C4-2B (cell line): Measurements from ENCODE around the gene RPS16.

ENCODE experiments used
- H3K27ac ChIP-seq: fragments of 450-650 bp; 2 replicates; pipeline ENCODE4 v1.5.1; 2017
- ZFX ChIP-seq: fragments of 450-650 bp; IDR thresholded peaks from 2 replicates; pipeline ENCODE4 v1.6.1; 2017
- TF ChIP-seq, protein P1 (sequence below): fragments of 450-650 bp; conservative IDR thresholded peaks from 2 replicates; pipeline ENCODE4 v1.5.1; 2017; ENCODE audit warnings: mild to moderate bottlenecking

Gene RPS16

DNA sequence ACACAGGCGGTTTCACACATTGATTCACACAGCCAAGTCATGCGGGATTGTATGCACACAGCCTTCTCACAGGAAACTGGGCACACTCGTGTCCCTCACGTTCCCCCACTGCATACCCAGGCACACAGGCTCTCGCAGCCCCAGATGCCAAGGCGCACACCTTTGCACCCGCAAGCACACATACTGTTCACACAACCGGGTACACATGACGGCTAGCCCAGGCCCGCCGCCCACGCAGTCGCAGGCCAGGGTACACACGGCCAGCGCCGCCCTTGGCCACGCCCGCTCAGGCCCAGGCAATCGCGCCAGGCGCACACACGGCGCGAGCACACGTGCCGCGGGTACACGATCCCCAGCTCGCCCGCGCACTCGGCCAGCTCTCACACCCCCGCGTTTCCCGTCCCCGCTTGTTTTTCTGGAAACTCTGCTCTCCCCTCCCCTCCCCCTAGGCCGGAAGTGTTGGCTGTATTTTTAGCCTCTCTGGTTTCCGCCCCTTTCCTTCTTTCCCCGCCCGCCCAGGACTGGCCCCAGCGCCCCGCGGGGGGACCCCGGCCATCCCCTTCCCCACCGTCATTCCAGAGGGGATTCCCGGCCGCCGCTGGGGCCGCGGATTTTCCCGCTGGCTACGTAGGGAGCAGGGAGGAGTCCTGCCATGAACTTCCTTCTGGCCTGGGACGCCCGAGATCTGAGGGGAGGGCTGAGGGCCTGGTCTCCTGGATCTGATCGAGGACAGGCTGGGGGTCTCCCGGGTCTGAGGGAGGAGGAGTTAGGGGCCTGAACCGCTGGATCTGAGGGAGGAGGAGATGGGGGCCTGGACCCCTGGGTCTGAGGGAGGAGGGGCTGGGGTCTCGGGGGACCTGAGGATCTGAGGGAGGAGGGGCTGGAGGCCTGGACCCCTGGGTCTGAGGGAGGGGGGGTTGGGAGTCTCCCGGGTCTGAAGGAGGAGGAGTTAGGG, 33.1 kb downstream of the RPS16 start:
- peak overlapping the region; percentile 90 for H3K27ac ChIP-seq

DNA sequence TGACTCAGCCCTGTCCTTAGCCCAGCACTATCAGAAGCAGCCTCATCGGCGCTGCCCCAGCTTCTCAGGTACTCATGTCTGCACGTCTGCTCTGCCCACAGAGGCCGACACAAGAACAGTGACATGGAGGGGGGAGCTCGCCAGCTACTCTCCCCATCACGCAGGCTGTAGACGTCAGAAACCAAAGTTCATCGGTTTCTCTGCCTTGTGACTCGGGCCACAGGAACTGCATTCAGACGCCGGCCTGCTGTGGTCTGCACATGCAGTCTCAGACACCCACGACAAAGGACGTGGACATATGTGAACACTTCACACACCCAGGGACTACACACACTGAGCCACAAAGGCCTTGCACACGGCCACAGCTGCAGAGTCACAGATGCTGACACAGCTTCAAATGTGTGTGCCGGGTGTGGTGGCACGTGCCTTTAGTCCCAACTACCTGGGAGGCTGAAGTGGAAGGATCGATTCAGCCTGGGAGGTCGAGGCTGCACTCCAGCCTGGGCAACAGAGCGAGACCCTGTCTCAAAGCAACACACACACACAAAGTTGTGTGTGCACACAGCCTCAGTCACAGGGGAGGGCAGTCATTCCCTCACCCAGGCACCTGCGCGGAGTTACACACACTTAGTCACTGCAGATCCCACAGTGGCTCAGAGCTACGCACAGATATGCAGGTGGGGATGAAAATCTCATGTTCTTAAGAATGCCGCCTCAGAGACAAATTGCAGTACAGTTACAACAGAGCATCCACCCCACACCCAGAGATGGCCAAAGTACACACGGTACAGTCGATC, 34.0 kb downstream of the RPS16 start:
- TF ChIP-seq, protein P1, sequence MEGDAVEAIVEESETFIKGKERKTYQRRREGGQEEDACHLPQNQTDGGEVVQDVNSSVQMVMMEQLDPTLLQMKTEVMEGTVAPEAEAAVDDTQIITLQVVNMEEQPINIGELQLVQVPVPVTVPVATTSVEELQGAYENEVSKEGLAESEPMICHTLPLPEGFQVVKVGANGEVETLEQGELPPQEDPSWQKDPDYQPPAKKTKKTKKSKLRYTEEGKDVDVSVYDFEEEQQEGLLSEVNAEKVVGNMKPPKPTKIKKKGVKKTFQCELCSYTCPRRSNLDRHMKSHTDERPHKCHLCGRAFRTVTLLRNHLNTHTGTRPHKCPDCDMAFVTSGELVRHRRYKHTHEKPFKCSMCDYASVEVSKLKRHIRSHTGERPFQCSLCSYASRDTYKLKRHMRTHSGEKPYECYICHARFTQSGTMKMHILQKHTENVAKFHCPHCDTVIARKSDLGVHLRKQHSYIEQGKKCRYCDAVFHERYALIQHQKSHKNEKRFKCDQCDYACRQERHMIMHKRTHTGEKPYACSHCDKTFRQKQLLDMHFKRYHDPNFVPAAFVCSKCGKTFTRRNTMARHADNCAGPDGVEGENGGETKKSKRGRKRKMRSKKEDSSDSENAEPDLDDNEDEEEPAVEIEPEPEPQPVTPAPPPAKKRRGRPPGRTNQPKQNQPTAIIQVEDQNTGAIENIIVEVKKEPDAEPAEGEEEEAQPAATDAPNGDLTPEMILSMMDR, result no peak
- no peak for TF ChIP-seq ZFX
- H3K27ac ChIP-seq, result peak overlapping the region; percentile 90

More for the DNA sequence above, 33.1 kb downstream of the RPS16 start:
- TF ChIP-seq, protein P1, result no peak
- TF ChIP-seq ZFX, result no peak; the same call in 1 of the 2 replicates

DNA sequence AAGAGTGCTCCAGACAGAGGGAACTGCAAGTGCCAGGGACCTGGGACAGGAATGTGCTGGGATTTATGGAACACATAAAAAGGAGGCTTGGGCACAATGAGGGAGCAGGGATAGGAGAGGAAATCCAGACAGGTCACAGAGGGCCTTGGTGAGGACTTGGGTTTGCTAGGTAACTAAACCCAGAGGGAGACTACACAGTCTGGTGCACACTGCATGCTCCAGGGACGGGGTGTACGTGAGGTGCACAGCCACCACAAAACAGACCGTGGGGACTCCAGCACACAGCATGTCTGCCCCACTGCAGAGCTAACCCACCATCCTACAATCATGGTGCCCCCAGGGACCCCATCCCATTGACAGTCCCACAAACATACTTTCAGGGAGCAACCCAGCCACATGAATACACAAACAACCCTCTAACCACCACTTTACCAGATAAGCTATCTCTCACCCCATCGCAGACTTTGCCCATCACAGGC, 34.6 kb downstream of the RPS16 start:
- H3K27ac ChIP-seq, result peak overlapping the region; percentile 90; the same call in 1 of the 2 replicates
- TF ChIP-seq ZFX, result no peak
- TF ChIP-seq, protein P1, result no peak

DNA sequence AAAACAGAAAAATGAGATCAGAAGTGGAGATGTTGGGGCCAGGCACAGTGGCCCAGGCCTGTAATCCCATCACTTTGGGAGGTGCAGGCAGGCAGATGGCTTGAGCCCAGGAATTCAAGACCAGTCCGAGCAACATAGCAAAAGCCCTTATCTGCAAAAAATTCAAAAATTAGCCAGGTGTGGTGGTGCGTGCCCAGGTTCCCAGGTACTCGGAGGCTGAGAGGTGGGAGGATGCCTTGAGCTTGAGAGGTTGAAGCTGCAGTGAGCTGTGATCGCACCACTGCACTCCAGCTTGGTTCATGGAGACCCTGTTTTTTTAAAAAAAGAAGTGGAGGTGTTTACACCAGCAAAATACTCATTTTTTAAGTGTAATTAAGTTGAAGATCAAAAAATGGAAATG, 35.7 kb downstream of the RPS16 start:
- no peak overlapping the region for H3K27ac ChIP-seq
- TF ChIP-seq, protein P1, result no peak
- no peak for TF ChIP-seq ZFX

DNA sequence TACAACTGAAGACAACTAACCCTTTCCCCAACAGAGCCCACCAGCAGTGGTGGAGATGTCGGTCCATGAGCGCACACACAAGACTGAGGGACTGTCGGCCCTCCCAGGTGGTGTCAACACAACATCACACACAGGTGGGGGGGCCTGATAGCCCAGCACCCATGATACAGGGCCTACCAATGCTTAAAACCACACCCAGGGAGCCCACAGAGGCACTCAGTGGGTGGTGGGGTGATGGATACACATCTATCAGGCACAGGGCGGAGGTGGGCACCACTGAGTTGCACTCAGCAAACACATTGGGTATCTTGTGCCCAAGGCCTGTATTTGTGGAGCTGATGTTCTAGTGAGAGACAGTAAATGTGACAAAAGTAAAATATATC, 36.1 kb downstream of the RPS16 start:
- H3K27ac ChIP-seq, result no peak overlapping the region
- TF ChIP-seq ZFX, result no peak

DNA sequence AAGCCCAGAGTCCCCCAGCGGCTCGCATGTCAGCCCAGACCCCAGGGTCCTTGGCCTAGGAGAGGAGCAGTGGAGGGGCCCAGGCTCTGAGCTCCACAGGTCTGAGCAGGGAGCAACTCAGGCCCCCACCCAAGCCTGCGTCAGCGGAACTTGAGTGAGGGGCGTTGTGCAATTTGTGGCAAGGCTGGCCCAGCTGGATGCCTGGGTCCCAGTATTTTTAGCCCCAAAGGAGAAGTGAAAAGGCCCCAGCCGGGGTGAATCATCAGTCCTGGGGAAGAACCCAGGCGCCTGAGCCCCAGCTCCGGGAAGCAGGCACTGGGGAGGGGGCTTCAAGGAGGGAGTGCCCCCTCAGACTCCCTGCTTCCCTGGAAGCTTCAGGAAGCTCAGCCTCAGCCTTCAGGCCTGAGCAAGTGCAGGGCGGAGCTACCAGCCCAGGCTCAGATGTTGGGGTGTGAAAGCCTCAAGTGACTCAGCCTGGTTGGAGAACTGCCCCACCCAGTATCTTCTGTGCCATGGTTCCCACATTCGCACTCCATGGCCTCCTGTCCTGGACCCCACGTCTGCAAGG, 37.4 kb downstream of the RPS16 start:
- no peak overlapping the region for H3K27ac ChIP-seq
- TF ChIP-seq, protein P1, result no peak
- TF ChIP-seq ZFX, result no peak

DNA sequence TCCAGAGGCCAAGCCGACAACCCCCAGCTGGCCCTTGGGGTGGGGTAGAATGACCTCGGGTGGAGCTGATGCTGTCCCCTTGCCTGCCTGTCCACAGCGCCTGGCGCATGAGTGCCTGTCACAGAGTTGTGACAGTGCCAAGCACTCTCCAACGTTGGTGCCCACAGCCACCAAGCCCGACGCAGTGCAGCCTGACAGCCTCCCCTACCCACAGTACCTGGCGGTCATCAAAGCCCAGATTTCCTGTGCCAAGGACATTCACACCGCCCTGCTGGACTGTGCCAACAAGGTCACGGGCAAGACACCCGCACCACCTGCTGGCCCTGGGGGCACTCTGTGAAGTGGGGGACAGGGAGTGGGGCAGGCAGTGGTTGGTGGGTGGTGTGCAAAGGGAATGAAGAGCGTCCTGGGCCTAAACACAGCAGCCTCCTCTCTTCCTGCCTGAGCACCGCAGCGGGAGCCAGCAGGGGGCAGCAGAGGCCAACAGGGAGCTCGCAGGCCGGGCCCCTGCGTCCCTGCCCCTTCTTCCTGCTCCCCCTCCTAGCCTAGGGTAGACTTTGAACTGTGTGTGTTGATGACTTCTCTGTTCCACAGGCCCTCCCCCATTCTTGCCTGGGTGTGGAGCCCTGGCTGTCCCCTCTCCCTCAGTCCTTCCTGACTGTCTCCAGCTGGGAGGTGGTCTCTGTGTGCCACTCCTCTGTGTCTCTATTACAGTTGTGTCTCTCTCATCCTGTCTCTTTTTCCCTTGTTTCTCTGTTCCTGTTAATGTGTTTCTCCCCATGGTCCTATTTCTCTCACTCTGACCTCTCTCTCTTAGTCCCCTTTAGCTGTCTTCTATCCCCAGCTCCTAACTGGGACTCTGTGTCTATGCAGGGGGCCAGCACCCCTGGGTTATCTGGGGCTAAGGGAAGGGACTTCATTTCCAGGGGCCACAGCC, 38.1 kb downstream of the RPS16 start:
- TF ChIP-seq ZFX, result no peak
- TF ChIP-seq, protein P1, result peak; percentile 96
- H3K27ac ChIP-seq, result no peak overlapping the region
